NB4 (cell line): ENCODE data around the gene JMJD7.

ENCODE experiments used
- POLR2A ChIP-seq: IDR thresholded peaks from 2 replicates; pipeline ENCODE4 v1.6.1; 2011; ENCODE audit warnings: mild to moderate bottlenecking; ENCODE audit not compliant: insufficient read length; ENCODE audit errors: extremely low read depth
- TF ChIP-seq, protein P1 (sequence below): IDR thresholded peaks from one replicate; pipeline ENCODE4 v1.5.1; 2012; ENCODE audit warnings: low read depth, low read length

DNA sequence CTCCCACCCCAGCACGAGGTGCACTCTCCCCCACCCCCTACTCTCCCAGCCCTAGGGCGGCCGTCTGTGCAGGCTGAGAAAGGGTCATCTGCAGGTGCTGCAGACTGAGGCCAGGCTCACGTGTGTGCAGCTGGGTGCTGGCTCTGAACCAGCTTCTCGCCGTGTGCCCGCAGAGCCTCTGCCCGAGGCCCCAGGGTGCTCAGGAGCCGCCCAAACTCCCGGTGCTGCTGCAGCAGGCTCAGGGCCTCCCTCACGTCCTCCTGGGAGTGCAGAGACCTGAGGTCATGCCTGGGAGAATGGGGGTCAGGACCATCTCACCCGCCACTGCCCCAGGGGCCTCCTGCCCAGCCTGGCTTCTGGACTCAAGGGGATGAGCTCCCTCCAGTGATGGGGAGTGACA lies 48.8 kb downstream of the JMJD7 start:
- TF ChIP-seq, protein P1, sequence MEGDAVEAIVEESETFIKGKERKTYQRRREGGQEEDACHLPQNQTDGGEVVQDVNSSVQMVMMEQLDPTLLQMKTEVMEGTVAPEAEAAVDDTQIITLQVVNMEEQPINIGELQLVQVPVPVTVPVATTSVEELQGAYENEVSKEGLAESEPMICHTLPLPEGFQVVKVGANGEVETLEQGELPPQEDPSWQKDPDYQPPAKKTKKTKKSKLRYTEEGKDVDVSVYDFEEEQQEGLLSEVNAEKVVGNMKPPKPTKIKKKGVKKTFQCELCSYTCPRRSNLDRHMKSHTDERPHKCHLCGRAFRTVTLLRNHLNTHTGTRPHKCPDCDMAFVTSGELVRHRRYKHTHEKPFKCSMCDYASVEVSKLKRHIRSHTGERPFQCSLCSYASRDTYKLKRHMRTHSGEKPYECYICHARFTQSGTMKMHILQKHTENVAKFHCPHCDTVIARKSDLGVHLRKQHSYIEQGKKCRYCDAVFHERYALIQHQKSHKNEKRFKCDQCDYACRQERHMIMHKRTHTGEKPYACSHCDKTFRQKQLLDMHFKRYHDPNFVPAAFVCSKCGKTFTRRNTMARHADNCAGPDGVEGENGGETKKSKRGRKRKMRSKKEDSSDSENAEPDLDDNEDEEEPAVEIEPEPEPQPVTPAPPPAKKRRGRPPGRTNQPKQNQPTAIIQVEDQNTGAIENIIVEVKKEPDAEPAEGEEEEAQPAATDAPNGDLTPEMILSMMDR, result no peak
- TF ChIP-seq POLR2A, result no peak
